ENCODE measurements around the gene PUS7. TPM values are rescaled to one million over a fixed set of nuclear protein-coding genes. Genes with fewer than 3 reads are reported as not detected.
"Not testable (repeated sequence)": the region's sequence is repeated elsewhere in the genome, so short reads cannot be mapped to it uniquely, and the experiment has no call there.

PUS7 gene
- total RNA-seq, 1 donor from 2014 or later: 17.8 TPM

GRCh38 chr7:105519353-105519752 is 2.7 kb downstream of the PUS7 start:
- POLR2A ChIA-PET: no interaction called here
- CTCF ChIA-PET: interaction anchor here (0.9 kb wide), 1 partner anchor 12 kb away, joined by 3 read pairs; the partner anchor contains the start of gene RINT1
- Mint-ChIP-seq H3K27me3 (no peaks in the 10 kb centered on the region), H3K27ac (no peak overlapping the region), H3K36me3 (ENCODE audit: low read depth) (peaks cover 5% of the 10 kb centered on the region), H3K9me3 (no peaks in the 10 kb centered on the region), H3K4me1 (peaks cover 18% of the 10 kb centered on the region), H3K4me3 (peak overlapping the region; percentile 19)
- DNase-seq: no peak
- no peak for ATAC-seq (ENCODE audit: low read depth)
- TF ChIP-seq, protein P1, sequence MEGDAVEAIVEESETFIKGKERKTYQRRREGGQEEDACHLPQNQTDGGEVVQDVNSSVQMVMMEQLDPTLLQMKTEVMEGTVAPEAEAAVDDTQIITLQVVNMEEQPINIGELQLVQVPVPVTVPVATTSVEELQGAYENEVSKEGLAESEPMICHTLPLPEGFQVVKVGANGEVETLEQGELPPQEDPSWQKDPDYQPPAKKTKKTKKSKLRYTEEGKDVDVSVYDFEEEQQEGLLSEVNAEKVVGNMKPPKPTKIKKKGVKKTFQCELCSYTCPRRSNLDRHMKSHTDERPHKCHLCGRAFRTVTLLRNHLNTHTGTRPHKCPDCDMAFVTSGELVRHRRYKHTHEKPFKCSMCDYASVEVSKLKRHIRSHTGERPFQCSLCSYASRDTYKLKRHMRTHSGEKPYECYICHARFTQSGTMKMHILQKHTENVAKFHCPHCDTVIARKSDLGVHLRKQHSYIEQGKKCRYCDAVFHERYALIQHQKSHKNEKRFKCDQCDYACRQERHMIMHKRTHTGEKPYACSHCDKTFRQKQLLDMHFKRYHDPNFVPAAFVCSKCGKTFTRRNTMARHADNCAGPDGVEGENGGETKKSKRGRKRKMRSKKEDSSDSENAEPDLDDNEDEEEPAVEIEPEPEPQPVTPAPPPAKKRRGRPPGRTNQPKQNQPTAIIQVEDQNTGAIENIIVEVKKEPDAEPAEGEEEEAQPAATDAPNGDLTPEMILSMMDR (IDR thresholded peaks at IDR 0.05): no peak
- intact Hi-C loops (cut with micrococcal nuclease): no loop called here

DNA sequence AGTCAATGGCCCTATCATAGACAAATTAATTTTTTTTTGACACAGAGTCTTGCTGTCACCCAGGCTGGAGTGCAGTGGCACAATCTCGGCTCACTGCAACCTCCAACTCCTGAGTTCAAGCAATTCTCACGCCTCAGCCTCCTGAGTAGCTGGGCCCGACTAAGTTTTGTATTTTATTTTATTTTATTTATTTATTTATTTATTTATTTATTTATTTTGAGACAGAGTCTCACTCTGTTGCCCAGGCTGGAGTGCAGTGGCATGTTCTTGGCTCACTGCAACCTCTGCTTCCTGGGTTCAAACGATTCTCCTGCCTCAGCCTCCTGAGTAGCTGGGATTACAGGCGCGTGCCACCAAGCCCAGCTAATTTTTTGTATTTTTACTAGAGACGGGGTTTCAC is 6.5 kb downstream of the PUS7 start:
- CTCF ChIA-PET: interaction anchor here (0.7 kb wide), 1 partner anchor 54 kb away, joined by 3 read pairs; no protein-coding TSS in a partner anchor
- intact Hi-C loops (cut with micrococcal nuclease); H3K27ac Mint-ChIP-seq; H3K27me3 Mint-ChIP-seq; H3K4me3 Mint-ChIP-seq; POLR2A ChIA-PET; ATAC-seq (ENCODE audit: low read depth); H3K9me3 Mint-ChIP-seq; H3K4me1 Mint-ChIP-seq; DNase-seq: not testable (repeated sequence)
- H3K36me3 Mint-ChIP-seq (ENCODE audit: low read depth): peaks cover 11% of the 10 kb centered on the region

- ChIA-PET POLR2A (no interaction called here), CTCF (no interaction called here)
- DNase-seq (no peak), ATAC-seq (ENCODE audit: low read depth) (no peak)
- no peak overlapping the region for H3K4me3 Mint-ChIP-seq
- H3K27ac Mint-ChIP-seq: no peak overlapping the region
- H3K9me3 Mint-ChIP-seq: no peaks in the 10 kb centered on the region
- intact Hi-C loops (cut with micrococcal nuclease): no loop called here
- no peaks in the 10 kb centered on the region for H3K27me3 Mint-ChIP-seq
- TF ChIP-seq, protein P1 (IDR thresholded peaks at IDR 0.05): no peak
- no peaks in the 10 kb centered on the region for H3K4me1 Mint-ChIP-seq
- H3K36me3 Mint-ChIP-seq (ENCODE audit: low read depth): peaks cover 9% of the 10 kb centered on the region
Observed at GRCh38 chr7:105512926-105513526, 9.0 kb downstream of the PUS7 start.

DNA sequence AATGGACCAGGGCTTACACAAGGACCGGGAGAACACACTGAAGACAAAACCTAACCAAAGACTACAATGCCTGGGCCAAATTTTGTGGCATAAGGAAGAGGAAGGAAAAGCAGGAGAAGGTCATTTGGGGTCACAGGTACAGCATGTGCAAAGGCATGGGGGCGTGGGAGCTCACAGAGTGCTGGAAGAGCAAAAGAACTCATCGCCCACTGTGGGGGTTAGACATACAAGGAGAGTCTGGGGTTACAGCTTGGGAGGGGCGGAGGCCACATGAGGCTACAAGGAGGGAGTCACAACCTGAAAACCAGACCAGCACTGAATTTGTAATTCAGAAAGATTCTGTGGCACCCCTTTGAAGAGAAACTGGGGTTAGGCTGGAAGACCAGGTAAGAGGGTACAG is 9.7 kb downstream of the PUS7 start:
- TF ChIP-seq, protein P1 (IDR thresholded peaks at IDR 0.05): no peak
- no peak overlapping the region for H3K4me3 Mint-ChIP-seq
- ChIA-PET POLR2A (no interaction called here), CTCF (no interaction called here)
- DNase-seq (no peak), ATAC-seq (ENCODE audit: low read depth) (no peak)
- no peaks in the 10 kb centered on the region for H3K27me3 Mint-ChIP-seq
- no peak overlapping the region for H3K27ac Mint-ChIP-seq
- H3K4me1 Mint-ChIP-seq: no peaks in the 10 kb centered on the region
- intact Hi-C loops (cut with micrococcal nuclease): no loop called here
- H3K36me3 Mint-ChIP-seq (ENCODE audit: low read depth): peaks cover 10% of the 10 kb centered on the region
- no peaks in the 10 kb centered on the region for H3K9me3 Mint-ChIP-seq

DNA sequence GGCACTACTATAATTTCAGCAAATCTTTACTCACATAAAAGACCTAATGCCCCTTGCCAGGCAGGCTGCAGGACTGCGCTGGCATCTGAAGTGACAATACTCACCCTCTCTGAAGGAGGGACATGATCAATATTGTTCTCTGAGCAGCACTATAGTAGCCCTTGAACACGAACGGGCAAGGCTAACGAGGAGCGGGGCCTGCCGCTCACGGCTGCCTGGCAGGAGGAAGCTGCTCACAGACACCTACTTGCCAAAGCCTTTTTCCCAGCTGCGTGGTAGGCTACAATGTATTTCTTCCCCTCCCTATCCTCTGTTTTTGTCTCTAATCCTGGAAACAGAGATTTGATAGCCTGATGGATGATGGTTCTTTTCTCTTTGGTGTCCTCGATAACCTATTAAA is 19.9 kb downstream of the PUS7 start:
- intact Hi-C loops (cut with micrococcal nuclease): no loop called here
- no peaks in the 10 kb centered on the region for H3K9me3 Mint-ChIP-seq
- CTCF ChIA-PET: no interaction called here
- POLR2A ChIA-PET: no interaction called here
- DNase-seq: no peak
- peaks cover 49% of the 10 kb centered on the region for H3K36me3 Mint-ChIP-seq (ENCODE audit: low read depth)
- H3K27ac Mint-ChIP-seq: no peak overlapping the region
- no peaks in the 10 kb centered on the region for H3K27me3 Mint-ChIP-seq
- no peaks in the 10 kb centered on the region for H3K4me1 Mint-ChIP-seq
- ATAC-seq (ENCODE audit: low read depth): no peak
- H3K4me3 Mint-ChIP-seq: no peak overlapping the region
- TF ChIP-seq, protein P1 (IDR thresholded peaks at IDR 0.05): no peak

- DNase-seq (no peak), ATAC-seq (ENCODE audit: low read depth) (no peak)
- Mint-ChIP-seq H3K4me1 (no peaks in the 10 kb centered on the region), H3K27me3 (no peaks in the 10 kb centered on the region), H3K4me3 (no peak overlapping the region), H3K9me3 (no peaks in the 10 kb centered on the region), H3K27ac (no peak overlapping the region), H3K36me3 (ENCODE audit: low read depth) (peaks cover 21% of the 10 kb centered on the region)
- ChIA-PET CTCF (no interaction called here), POLR2A (no interaction called here)
- TF ChIP-seq, protein P1 (IDR thresholded peaks at IDR 0.05): no peak
- intact Hi-C loops (cut with micrococcal nuclease): no loop called here
Observed at GRCh38 chr7:105497016-105497415, 25.1 kb downstream of the PUS7 start.
